HG02763 (cell line): ENCODE measurements around the gene RRM1.
"Not testable (repeated sequence)": the region's sequence is repeated elsewhere in the genome, so short reads cannot be mapped to it uniquely, and the experiment has no call there.

Experiments used
- ATAC-seq: cut with Tn5 transposase; IDR thresholded peaks from one replicate; pipeline ENCODE4 v1.9.1; 2021; ENCODE audit warnings: mild to moderate bottlenecking, moderate library complexity; ENCODE audit not compliant: unreplicated experiment

RRM1 gene

GRCh38 chr11:4094348-4095291, at the start of gene RRM1:
Gene RRM1 (plus strand): TSS chr11:4094799. CDS start chr11:4095013, 214 bp downstream.
- peak; percentile 96 for ATAC-seq

- no peak for ATAC-seq
Measured at GRCh38 chr11:4044976-4045646, 49.5 kb upstream of the RRM1 start.

GRCh38 chr11:4048340-4048739, 46.3 kb upstream of the RRM1 start:
- ATAC-seq, result no peak

- ATAC-seq, result no peak
Measured at GRCh38 chr11:4049006-4049405, 45.6 kb upstream of the RRM1 start.

DNA sequence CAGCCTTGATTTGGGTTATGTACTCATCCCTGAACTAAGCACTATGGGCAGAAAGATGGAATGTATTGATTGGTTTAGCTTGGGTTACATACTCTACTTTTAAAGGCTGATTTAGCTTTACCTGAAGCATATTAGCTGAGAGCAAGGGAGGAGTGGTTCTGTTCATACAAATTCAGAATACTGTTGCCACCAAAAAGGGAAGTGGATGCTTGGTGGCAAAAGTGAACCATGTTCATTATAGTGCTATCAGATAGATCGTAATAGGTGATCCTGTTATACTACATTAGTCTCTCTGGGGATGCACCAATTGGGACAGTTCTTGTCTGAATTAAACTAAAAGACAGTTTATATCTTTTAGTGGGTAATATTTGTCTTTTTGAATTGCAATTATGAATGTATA, 44.5 kb upstream of the RRM1 start:
- no peak for ATAC-seq

DNA sequence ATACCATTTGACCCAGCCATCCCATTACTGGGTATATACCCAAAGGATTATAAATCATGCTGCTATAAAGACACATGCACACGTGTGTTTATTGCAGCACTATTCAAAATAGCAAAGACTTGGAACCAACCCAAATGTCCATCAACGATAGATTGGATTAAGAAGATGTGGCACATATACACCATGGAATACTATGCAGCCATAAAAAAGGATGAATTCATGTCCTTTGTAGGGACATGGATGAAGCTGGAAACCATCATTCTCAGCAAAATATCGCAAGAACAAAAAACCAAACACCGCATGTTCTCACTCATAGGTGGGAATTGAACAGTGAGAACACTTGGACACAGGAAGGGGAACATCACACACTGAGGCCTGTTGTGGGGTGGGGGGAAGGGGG, 41.4 kb upstream of the RRM1 start:
- ATAC-seq, result not testable (repeated sequence)

DNA sequence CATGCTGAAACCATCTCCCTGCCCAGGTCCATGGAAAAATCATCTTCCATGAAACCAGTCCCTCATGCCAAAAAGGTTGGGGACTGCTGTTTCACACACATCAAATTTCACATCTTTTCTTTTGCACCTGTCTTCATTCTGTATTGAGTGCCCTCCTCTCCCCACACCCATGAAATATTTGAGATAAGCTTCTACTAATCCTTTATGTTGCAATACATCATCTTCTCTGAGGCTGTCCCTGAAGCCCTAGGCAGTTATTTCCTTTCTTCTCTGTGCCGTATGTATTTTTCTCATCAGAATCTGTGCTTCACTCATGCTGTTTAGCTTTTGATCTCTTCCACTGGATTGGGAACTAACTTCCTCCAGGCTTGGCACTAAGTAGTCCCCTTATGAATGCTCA, 40.0 kb upstream of the RRM1 start:
- ATAC-seq, result no peak

DNA sequence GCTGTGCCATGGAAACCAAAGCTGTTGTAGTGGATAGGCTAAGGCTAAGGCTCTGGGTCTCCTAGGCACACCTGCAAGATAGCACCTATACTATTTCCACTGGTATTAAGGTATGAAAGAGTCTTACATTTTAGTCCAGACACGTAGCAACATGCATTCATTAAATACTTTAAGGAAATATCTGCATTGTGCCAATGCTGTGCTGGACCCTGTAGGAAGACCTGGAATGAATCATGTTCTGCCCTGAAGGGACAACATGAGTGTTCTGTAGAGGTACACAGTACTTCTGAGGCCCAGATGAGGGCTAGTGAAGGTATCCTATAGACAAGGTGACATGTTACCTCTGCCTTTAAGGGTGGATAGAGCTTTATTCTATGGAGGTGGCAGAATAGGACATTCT, 35.2 kb upstream of the RRM1 start:
- ATAC-seq, result no peak

GRCh38 chr11:4060182-4060923, 34.2 kb upstream of the RRM1 start:
- no peak for ATAC-seq

DNA sequence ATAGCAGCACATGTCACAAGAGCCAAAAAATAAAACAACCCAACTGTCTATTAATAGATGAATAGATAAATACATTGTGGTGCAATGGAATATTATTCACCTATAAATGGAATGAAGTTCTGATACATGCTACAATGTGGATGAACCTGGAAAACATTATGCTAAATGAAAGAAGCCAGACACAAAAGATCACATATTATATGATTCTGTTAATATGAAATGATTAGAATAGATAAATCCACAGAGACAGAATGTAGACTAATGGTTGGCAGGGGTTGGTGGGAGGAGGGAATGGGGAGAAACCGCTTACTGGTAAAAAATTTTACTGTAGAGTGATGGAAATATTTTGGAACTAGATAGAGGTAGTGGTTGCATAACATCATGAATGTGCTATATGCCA, 32.9 kb upstream of the RRM1 start:
- ATAC-seq, result no peak

GRCh38 chr11:4063348-4063747, 31.3 kb upstream of the RRM1 start:
- ATAC-seq, result no peak

- no peak for ATAC-seq
Measured at GRCh38 chr11:4064278-4064955, 30.2 kb upstream of the RRM1 start.

GRCh38 chr11:4065086-4065485, 29.5 kb upstream of the RRM1 start:
- ATAC-seq, result no peak

DNA sequence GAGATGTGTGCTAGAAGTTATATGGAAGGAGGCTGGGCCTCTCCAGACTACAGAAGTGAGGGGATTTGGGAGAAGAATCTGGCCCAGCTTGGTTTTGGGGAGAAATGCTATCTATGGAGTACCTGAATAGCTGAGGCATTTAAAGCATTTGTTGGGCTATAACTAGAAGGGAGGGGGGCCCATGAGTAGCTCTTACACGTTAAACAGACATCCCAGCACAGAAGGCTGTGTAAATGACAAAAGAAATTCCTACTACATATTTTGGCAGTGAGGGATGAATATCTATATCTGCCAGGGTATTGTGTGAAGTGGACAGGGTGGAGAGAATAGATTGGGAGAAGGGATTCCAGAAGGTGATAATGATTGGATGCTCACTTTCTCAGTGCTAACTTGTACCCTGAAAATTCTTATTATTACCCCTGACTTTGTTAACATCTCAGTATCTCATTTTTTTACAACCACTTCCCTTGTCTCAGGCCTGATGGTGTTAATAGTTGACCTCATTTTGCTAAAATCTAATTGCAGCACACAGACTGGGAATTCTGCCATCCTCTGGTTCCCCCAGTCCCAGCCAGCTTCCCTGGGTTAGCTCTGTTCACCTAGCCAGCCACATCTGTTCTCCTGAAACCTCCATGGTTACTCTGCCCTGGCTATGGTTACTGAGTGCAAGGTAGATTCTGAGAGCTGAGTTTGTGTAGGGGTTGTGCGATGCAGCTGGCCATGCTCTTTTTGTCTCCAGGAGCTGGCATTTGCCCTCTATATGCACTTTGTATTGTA, 28.8 kb upstream of the RRM1 start:
- ATAC-seq, result no peak

DNA sequence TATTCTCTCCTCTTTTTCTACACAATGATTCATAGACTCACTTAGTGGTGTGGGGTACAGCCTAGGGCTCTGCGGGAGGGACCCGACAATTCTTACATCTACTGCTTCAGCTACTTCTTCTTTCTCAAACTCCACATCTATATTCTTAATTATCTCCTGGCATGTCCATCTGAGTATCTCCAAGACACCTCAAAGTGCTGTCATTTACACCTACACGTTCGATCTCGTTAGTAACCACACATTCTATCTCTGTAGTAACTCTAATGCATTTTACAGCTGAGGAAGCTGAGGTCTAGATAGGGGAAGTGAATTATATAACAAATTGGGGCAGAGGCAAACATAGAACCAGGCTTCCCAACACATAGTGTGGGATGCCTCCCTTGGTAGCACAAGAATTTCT, 27.7 kb upstream of the RRM1 start:
- ATAC-seq, result no peak

GRCh38 chr11:4068962-4069361, 25.6 kb upstream of the RRM1 start:
- no peak for ATAC-seq

DNA sequence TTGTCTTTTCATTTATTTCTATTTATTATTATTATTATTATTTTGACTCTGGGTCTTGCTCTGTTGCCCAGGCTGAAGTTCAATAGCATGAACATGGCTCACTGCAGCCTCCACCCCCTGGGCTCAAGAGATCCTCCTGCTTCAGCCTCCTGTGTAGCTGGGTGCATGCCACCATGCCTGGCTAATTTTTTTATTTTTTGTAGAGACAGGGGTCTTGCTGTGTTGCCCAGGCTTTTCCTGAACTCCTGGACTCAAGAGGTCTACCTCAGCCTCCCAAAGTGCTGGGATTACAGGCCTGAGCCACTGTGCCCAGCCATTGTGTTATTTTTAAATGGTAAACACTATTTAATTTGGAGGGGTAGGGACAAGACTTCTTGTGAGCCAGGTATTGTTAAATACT, 23.3 kb upstream of the RRM1 start:
- ATAC-seq, result no peak

GRCh38 chr11:4071914-4072313, 22.7 kb upstream of the RRM1 start:
- ATAC-seq, result no peak

GRCh38 chr11:4072668-4073285, 21.8 kb upstream of the RRM1 start:
- ATAC-seq, result no peak

DNA sequence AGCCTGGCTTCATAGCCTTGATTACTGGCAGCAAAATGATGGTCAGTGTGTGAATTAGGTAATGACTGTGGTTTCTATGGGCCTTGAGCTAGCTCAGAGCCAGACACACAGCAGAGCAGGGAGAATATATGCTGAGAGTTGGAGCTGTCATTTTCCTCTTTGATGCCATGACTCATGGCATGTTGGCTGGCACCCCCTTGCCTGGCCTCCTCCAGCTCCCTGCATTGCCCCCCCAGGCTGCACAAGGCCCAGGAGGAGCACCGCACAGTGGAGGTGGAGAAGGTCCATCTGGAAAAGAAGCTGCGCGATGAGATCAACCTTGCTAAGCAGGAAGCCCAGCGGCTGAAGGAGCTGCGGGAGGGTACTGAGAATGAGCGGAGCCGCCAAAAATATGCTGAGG, 20.3 kb upstream of the RRM1 start:
- no peak for ATAC-seq
